Astrocyte (in vitro differentiated cells and primary cell): ENCODE measurements around the gene RPL3. TPM values are rescaled to one million over a fixed set of nuclear protein-coding genes. Genes with fewer than 3 reads are reported as not detected.

ENCODE experiments used
- DNase-seq: peaks from one replicate; pipeline ENCODE4 v3.0.0-alpha.2; 2010; ENCODE audit warnings: low read depth
- FAIRE-seq: peaks from 2 replicates; lab custom pipeline; 2011; peaks lifted over from hg19 to GRCh38; lab: Jason Lieb, UNC
- H2AFZ ChIP-seq: 2 replicates; pipeline ENCODE4 v1.6.0; 2012; ENCODE audit warnings: low read depth, low read length, inconsistent platforms
- H3K27ac ChIP-seq: 2 replicates; pipeline ENCODE4 v1.5.1; 2011; ENCODE audit warnings: low read depth, low read length, inconsistent platforms
- H3K27me3 ChIP-seq: 2 replicates; pipeline ENCODE4 v1.6.0; 2011; ENCODE audit warnings: low read length, inconsistent platforms; ENCODE audit not compliant: insufficient read depth
- H3K36me3 ChIP-seq: 2 replicates; pipeline ENCODE4 v1.5.1; 2011; ENCODE audit warnings: low read length, inconsistent platforms; ENCODE audit not compliant: insufficient read depth
- H3K4me1 ChIP-seq: 2 replicates; pipeline ENCODE4 v1.5.1; 2011; ENCODE audit warnings: low read length, inconsistent platforms; ENCODE audit not compliant: insufficient read depth
- H3K4me2 ChIP-seq: 2 replicates; pipeline ENCODE4 v1.6.0; 2012; ENCODE audit warnings: low read length, inconsistent platforms
- H3K4me3 ChIP-seq: 2 replicates; pipeline ENCODE4 v1.5.1; 2011; ENCODE audit warnings: low read depth, mild to moderate bottlenecking, low read length, inconsistent platforms; ENCODE audit not compliant: insufficient read depth
- H3K79me2 ChIP-seq: 2 replicates; pipeline ENCODE4 v1.6.0; 2012; ENCODE audit warnings: mild to moderate bottlenecking, low read length, inconsistent platforms; ENCODE audit not compliant: insufficient read depth
- H3K9ac ChIP-seq: 2 replicates; pipeline ENCODE4 v1.6.0; 2012; ENCODE audit warnings: mild to moderate bottlenecking, low read length, inconsistent platforms
- H3K9me3 ChIP-seq: 2 replicates; pipeline ENCODE4 v1.5.1; 2012; ENCODE audit warnings: low read depth, mild to moderate bottlenecking, low read length, inconsistent platforms; ENCODE audit not compliant: insufficient read depth
- H4K20me1 ChIP-seq: 2 replicates; pipeline ENCODE4 v1.6.0; 2012; ENCODE audit warnings: low read length, inconsistent platforms; ENCODE audit not compliant: insufficient read depth
- H3K27ac Mint-ChIP-seq: one replicate; pipeline ENCODE4 v1.8.0; 2021; ENCODE audit warnings: mild to moderate bottlenecking, mixed read lengths; ENCODE audit not compliant: unreplicated experiment
- H3K27me3 Mint-ChIP-seq: one replicate; pipeline ENCODE4 v1.8.0; 2021; ENCODE audit warnings: low read depth, mixed read lengths; ENCODE audit not compliant: unreplicated experiment
- H3K36me3 Mint-ChIP-seq: one replicate; pipeline ENCODE4 v1.8.0; 2021; ENCODE audit warnings: low read depth, mixed read lengths; ENCODE audit not compliant: unreplicated experiment
- H3K4me1 Mint-ChIP-seq: one replicate; pipeline ENCODE4 v1.8.0; 2021; ENCODE audit warnings: low read depth, mixed read lengths; ENCODE audit not compliant: unreplicated experiment
- H3K4me3 Mint-ChIP-seq: one replicate; pipeline ENCODE4 v1.8.0; 2021; ENCODE audit warnings: mild to moderate bottlenecking, moderate library complexity, mixed read lengths; ENCODE audit not compliant: unreplicated experiment
- H3K9me3 Mint-ChIP-seq: one replicate; pipeline ENCODE4 v1.8.0; 2021; ENCODE audit warnings: mild to moderate bottlenecking, mixed read lengths; ENCODE audit not compliant: unreplicated experiment
- EZH2 ChIP-seq: IDR thresholded peaks from 2 replicates; pipeline ENCODE4 v1.6.1; 2012; ENCODE audit warnings: mild to moderate bottlenecking, low read length, inconsistent platforms; ENCODE audit not compliant: insufficient read depth
- total RNA-seq: library from RNA; stranded (reverse); gene quantifications from 2 replicates; pipeline ENCODE4 v1.2.1, GENCODE V29; 2021
- TF ChIP-seq, protein P1 (sequence below): IDR thresholded peaks from 2 replicates; pipeline ENCODE4 v1.5.1; 2011; ENCODE audit warnings: low read depth, mild to moderate bottlenecking, inconsistent platforms, low read length, moderate library complexity; ENCODE audit not compliant: insufficient read depth

Gene RPL3
- total RNA-seq, 1 donor from 2014 or later, result 1,182 TPM

DNA sequence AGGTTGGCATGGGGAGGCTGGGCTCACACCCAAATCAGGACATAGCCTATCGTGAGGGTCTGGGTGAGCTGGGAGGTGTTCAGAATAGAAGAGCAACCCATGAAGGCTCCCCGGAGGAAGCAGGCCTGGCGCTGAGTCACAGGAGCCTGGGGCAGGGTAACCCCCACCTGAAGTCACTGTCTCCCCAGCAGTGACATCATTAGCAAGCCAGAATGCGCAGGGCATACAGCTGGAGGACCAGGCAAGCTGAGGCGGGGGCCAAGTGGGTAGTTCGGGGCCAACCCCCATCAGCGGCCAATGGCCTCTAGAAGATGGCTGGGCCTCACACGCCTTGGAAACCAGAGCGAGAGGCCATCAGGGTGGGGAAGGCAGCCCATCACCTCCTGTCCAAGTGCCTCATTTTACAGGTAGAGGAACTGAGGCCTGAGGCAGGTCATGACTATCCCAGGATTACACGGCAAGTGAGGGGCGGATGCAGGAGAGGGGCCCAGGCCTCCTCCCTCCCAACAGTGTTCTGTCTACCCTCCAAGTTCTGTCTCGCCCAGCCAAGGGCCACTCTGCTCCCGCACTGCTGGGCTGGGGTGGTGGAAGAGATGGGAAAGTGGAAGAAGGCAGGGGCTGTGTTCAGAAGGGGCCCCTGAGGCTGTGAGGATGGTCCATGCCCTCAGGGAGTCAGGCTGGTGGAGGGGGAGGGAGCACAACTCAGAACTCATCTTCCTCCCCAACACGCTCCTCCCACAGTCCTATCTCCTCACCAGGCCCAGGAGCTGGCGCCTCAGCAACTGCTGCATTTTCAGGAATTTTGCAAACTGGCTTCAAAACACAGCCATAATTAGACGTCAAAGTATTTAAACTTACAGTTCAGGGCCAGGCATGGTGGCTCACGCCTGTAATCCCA is 24.6 kb downstream of the RPL3 start:
- Histone ChIP-seq H3K36me3 (no peaks in the 10 kb centered on the region), H3K9me3 (no peaks in the 10 kb centered on the region), H4K20me1 (no peaks in the 10 kb centered on the region), H3K4me2 (no peak overlapping the region), H2AFZ (no peak overlapping the region), H3K27ac (no peak overlapping the region), H3K9ac (no peak overlapping the region), H3K4me1 (peaks cover 43% of the 10 kb centered on the region), H3K4me3 (no peak overlapping the region), H3K27me3 (no peaks in the 10 kb centered on the region), H3K79me2 (no peaks in the 10 kb centered on the region)
- Mint-ChIP-seq H3K9me3 (peaks cover 5% of the 10 kb centered on the region), H3K36me3 (no peaks in the 10 kb centered on the region), H3K27me3 (peaks cover 3% of the 10 kb centered on the region), H3K4me1 (peaks cover 17% of the 10 kb centered on the region), H3K27ac (no peak overlapping the region), H3K4me3 (no peak overlapping the region)
- FAIRE-seq (no peak), DNase-seq (no peak)
- TF ChIP-seq, protein P1, sequence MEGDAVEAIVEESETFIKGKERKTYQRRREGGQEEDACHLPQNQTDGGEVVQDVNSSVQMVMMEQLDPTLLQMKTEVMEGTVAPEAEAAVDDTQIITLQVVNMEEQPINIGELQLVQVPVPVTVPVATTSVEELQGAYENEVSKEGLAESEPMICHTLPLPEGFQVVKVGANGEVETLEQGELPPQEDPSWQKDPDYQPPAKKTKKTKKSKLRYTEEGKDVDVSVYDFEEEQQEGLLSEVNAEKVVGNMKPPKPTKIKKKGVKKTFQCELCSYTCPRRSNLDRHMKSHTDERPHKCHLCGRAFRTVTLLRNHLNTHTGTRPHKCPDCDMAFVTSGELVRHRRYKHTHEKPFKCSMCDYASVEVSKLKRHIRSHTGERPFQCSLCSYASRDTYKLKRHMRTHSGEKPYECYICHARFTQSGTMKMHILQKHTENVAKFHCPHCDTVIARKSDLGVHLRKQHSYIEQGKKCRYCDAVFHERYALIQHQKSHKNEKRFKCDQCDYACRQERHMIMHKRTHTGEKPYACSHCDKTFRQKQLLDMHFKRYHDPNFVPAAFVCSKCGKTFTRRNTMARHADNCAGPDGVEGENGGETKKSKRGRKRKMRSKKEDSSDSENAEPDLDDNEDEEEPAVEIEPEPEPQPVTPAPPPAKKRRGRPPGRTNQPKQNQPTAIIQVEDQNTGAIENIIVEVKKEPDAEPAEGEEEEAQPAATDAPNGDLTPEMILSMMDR, result no peak
- no peak for TF ChIP-seq EZH2

DNA sequence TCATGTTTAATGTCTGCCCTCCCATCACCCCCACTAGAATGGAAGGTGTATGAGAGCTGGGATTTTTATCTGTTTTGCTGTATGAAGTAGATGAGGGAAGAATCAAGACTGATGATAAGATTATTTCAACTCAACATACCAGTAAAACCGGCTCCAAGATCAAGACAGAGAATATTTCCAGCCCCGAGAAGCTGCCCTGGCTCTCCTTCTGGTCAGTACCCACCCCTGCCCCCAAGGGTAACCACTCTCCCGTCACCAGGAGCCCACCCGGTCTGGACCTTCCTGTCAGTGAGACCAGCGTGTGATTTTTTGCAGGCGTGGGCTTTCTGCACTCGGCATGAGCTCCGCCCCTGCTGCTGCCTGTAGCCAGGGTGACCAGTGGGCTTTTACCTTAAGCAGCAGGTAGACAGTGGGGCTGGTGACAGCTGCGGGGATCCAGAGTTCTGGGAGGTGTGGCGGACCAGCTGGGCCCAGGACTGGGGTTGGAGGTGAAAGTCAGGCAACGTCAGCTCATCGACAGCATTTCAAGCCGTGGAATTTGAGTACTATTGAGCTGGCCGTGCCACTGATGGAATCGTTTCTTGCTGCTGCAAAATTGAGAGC is 25.6 kb downstream of the RPL3 start:
- no peaks in the 10 kb centered on the region for H3K27me3 ChIP-seq
- DNase-seq (no peak), FAIRE-seq (no peak)
- TF ChIP-seq, protein P1, result no peak
- TF ChIP-seq EZH2, result no peak
- Mint-ChIP-seq H3K9me3 (peaks cover 5% of the 10 kb centered on the region), H3K27ac (no peak overlapping the region), H3K4me3 (no peak overlapping the region), H3K4me1 (peaks cover 17% of the 10 kb centered on the region), H3K36me3 (no peaks in the 10 kb centered on the region), H3K27me3 (peaks cover 3% of the 10 kb centered on the region)
- no peak overlapping the region for H3K9ac ChIP-seq
- no peaks in the 10 kb centered on the region for H3K36me3 ChIP-seq
- no peaks in the 10 kb centered on the region for H3K79me2 ChIP-seq
- peaks cover 43% of the 10 kb centered on the region for H3K4me1 ChIP-seq
- H3K27ac ChIP-seq, result no peak overlapping the region
- H2AFZ ChIP-seq, result no peak overlapping the region
- no peaks in the 10 kb centered on the region for H3K9me3 ChIP-seq
- H3K4me3 ChIP-seq, result no peak overlapping the region
- no peaks in the 10 kb centered on the region for H4K20me1 ChIP-seq
- no peak overlapping the region for H3K4me2 ChIP-seq
